GM21786 (cell line): Measurements from ENCODE around the gene ITPK1.

ENCODE experiments used
- ATAC-seq: cut with Tn5 transposase; IDR thresholded peaks from one replicate; pipeline ENCODE4 v1.9.1; 2021; ENCODE audit not compliant: unreplicated experiment

The ITPK1 gene

DNA sequence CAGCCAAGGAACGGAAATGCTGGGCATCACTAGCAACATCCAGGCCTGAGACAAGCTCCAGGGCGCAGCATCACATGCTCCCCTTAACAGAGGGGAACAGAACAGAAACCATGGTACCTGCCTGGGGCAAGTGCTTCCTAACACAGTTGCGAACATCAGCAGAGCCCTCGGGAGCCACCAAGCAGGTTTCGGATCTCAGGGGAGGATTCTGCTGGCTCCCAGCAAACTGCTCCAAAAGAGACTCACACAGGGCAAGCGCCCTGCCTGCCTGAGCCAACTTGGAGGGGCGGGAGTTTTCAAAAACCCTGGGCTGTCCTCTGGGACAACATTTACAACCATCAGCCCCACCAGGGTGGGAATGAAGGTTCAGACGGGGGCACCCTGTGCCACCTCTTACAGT, 173.1 kb downstream of the ITPK1 start:
- ATAC-seq, result no peak

DNA sequence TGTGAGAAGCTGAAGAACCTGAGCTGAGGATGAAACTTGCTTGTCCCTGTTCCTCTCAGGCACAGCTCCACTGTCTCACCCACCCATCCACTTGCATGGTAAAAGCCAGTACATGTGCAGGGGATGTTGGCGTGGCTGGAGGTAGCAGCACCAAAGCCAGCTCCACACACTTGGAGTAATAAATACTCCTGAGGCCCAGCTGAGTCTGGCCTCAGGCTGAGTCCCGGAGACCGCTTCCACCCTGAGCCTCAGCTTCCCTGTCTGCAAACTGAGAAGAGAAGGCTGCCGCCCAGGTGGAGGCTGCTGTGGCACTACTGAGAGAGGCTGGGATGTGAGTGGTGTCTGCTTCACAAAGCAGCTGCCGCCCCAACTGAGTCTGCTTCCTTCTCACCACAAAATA, 173.6 kb downstream of the ITPK1 start:
- no peak for ATAC-seq

DNA sequence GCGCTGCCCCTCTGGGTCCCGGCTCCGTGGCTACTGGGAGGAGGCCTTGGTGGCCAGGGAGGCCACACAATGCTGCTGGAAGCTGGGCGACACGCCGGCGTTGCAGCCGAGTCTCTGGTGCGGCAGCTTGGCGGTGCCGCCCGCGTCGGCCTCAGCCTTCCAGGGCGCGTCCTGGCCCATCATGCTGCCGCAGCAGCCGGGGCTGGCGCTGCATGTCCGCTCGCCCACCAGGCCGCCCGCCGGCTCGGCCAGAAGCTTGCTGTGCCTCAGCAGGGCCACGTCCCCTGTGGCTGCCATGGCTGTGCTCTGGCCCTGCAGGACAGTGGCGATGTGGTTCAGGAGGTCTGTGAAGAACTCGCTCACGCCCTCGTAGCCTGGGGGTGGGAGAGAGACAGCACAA, 174.2 kb downstream of the ITPK1 start:
- no peak for ATAC-seq

DNA sequence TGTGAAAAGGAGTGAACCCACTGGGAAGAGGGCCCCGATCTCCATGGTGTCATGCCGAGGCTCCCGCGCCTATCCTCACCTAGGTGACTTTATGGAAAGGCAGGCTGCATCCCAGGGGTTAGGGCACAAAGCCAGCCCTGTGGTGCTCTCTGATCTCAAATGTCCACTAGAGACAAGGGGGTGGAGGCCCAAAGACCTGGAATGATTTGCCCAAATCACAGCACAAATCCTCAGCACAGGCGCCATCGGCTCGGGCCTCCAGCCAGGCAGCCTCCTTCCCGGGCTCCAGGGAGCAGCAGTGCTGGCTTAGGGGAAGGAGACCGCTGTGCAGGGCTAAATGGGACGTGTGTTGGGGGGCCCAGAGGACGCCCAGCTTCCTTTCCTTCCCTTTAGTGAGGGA, 175.2 kb downstream of the ITPK1 start:
- ATAC-seq, result no peak

DNA sequence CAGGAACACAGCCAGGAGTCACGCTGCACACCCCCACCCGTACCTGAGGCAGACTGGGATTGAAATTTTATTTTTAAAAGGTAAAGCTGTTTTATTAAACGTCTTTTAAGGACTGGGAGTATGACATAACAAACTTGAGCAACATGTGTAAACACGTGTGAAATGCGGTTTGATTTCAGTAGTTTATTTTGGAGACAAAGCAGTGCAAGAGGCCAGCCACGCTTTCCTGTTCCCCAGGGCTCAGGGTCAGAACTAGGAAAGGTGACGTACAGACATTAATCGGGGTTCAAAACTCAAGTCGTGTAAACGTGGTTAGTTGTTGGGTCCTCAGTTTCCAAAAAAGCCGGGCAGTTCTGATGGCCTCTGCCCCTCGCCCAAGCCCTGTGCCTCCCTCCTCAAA, 176.0 kb downstream of the ITPK1 start:
- no peak for ATAC-seq

DNA sequence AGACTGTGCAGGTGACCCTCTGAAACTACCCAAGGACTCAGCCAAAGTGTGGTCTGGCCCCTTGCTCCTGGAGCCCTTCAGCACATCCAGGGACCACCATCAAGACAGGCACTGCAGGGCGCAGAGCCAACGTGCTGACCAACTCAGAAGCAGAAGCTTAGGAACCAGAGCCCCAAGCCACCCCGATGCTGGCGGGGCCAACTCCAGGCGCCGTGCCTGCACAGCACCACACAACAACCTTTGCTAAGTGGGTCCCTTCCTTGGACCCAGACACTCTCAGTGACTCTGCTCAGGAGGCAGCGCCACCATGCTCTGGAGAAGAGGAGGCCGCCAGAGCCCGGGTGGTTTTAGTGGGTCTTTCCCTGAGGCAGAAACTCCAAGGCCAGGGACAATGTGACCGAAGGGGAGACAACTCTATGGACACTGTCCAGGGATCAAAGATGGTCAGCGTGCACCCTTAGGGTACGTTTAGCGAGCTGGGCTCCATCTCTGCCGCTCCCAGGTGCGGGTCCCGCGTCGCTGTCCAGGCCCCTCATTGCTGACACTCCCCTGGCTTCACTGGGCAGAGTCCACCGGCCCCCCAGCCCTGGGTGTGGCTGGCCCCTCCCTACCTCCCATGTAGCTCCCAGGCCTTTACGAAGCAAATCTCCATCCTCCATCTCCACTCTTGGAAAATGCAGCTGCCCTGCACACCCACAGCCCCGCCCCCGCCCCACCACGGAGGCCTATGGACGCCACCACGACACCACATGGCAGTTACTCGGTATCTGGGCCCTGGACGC, 176.6 kb downstream of the ITPK1 start:
- ATAC-seq, result no peak

DNA sequence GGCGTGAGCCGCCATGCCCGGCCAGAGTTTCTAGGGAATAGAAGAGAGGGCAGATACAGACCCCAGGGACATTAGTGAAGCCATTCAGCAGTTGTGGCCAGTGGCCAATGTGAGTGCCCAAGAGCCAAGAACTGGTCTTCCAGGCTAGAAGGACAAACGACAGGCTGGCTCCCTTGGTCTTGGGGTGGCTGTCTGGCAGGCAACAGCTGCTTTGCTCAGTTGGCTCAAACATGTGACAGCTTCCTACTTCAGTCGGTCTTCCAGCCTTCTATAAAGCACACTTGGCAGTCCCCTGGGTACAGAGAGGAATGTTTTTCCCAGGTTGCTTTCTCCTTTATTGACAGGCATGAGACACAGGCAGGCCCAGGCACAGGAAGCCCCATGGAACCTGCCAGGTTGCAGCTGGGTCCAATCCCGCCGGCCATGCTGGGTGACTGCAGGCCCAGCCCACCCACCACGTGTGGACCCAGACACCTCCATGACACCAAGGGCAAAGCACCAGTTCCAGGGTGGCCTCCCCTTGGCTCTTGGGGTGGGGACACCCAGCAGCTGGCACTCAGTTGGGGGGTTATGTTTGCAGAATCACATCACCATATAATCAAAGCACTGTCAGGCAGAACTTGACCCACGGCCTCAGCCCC, 177.4 kb downstream of the ITPK1 start:
- no peak for ATAC-seq

DNA sequence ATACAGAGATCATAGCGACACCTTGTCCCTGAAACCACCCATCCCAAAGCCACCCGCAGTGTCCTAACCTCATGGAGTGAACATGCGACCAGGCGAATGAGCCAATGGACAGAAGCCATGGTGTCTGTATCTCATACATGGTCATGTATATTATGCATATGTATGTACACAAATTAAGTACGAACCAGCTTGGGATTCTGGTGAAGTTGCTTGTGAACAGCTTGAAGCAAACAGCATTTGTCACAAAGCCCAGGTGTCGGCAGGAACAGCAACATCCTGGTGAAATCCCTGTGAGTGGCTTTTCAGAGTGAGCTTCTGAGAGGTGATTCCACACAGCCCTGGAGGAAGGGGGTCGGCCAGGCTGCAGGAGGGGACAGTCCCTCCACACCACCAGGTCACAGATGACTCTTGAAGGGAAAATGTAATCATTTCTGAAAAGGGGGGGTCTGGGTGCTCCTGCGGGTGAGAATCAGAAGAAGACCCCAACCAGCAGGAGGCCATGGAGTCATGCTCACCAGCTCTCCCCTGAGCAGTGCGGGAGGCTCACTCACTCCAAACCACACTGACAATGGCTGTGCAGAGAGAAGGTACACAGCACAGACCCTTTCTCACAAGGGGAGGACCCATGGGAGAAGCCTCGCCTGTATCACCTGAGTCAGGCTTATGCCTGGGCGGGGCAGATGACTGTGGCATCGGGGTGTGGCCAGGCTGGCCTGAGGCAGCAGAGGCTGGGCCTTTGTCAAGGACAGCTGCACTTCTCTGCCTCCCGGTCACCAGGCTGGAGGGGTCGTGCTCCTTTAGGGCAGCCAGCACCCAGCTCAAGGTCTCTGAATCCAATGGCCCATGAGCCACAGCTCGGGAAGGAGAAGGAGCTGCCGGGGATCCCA, 178.4 kb downstream of the ITPK1 start:
- no peak for ATAC-seq

DNA sequence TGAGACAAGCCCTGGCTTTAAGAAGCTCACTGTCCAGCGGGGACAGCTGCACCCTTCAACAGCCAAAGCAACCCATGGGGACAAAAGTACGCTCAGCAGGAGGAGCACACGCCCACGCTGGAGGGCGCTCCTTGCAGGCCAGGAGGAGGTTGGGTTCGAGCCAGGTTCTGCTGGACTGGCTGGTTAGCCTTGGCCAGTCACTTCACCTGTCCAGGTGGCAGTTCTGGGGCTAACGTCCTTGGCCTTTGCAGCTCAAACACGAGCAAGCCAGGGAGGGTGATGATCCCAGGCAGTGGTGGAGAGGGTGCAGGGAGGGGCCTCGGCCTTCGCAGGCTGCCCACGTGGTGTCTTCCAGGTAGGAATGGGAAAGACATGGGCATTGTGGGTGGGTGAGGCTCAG, 179.6 kb downstream of the ITPK1 start:
- no peak for ATAC-seq

DNA sequence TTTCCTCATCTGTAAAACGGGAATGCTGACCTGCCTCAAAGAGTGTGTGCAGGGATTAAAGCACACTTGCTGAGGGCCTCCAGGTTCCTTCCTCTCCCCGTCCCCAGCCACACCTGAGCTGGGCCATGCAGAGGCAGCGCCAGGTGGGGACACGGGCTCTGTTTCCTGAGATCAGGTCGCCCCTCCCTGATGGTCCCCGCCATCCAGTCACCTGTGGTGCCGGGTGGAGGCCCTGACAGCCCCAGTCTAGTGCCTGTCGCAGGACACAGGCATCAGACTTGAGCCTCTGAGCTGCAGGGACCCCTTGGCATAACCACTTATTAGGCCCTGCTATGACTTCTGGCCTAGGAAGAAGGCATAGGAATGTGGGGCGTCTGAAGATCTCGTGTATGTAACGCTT, 180.3 kb downstream of the ITPK1 start:
- ATAC-seq, result no peak

DNA sequence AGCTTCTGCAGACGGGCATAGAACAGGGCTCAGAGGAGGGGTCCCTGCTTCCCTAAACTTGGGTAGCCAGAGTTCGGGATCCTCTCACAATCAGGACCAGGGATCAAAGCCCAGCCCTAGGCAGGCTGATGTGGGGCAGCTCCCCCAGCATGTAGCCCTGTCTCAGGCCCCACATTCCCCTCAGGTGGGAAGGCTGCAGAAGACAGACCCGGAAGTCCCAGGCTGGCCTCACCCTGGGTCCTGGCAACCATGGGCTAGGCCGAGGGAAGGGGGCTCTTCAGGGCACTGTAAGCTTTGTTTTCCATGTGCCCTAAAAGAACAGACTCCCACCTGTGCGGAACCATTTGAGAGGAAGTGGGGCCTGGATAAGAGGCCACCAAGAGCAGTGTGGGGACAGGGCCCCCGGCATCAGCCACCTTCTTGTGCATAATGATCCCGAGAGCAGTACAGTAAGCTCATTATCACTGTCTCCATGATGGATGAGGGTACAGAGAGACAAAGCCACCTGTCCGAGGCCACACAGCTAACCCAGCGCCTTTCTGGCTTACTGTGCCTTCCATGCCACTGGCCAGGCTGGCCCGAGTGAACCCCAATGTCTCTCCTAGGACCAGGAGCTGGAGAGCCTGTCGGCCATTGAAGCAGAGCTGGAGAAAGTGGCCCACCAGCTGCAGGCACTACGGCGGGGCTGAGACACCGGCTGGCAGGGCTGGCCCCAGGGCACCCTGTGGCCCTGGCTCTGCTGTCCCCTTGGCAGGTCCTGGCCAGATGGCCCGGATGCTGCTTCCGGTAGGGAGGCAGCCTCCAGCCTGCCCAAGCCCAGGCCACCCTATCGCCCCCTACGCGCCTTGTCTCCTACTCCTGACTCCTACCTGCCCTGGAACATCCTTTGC, 181.3 kb downstream of the ITPK1 start:
- no peak for ATAC-seq

DNA sequence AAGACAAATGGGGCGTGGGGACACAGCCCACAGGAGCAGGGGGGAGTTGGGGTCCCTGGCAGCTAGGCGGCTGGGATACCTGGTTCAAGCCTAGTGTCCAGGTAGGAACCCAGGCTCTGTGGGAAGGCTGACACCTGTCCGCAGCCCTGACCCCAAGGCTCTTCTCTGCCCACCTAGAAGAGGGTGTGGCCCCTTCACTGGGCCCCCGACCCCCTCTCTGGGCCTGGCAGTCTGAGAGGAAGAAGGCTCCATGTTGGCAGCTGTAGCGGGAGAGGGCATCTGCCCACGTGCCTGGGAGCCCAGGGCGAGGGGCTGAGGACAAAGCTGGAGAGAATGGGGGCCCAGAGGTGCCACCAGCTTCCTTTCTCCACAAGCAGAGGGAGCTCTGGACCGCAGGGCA, 182.2 kb downstream of the ITPK1 start:
- no peak for ATAC-seq

DNA sequence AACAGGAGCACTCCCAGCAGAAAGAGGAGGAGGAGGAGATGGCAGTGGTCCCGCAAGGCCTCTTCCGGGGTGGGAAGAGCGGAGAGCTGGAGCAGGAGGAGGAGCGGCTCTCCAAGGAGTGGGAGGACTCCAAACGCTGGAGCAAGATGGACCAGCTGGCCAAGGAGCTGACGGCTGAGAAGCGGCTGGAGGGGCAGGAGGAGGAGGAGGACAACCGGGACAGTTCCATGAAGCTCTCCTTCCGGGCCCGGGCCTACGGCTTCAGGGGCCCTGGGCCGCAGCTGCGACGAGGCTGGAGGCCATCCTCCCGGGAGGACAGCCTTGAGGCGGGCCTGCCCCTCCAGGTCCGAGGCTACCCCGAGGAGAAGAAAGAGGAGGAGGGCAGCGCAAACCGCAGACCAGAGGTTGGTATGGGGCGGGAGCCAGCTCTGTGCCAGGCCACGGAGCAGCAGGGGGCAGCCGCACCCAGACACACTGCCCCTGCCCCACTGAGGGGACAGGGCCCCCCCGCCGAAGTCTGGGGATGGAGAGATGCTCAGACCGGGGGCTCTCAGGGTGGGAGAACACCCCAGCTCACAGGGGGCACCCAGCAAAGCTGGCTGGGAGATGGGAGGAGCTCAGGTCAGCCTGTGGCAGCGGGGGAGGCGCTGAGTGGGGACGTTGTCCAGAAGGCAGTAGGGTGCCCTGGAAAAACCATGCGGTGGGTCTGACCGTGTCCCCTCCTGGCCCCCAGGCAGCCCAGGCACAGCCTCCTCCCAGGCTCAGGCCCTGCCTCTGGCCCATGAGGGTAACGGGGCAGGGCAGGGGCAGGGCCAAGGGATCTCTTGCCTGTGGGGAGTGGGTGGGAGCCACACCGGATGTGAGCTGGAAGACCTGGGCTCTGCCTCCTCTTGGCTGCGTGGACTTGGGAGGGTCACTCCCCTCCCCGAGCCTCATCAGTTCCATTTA, 183.0 kb downstream of the ITPK1 start:
- no peak for ATAC-seq

DNA sequence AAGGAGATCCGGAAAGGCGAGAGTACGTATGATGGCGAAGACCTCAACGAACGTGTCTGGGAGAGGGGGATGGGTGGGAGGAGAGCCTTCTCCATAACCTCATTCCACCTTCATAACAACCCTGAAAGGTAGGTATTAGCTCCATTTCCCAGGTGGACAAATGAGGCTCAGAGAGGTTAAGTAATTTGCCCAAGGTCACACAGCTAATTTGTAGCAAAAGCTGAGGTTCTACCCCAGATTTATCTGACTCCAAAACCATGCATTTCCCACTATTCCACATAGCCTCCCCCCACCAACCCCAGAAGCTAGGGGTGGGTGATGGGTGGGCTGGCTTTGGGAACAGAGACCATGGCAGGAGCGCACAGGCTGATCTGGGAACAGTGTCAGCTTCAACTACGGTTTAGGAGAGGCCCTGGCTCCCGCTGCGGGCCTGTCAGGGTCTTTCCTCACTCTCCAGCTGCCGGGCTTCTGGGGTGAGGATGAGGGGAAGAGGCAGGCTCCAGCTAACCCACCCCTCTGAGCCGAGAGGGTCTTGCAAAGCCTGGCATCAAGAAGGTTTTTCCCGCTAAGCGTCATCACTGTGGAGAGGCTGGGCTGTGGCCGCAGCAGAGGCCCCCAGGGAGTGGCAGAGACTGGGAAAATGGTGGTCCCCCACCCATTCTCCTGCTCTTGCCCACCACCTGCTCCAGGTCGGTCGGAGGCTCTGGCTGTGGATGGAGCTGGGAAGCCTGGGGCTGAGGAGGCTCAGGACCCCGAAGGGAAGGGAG, 183.9 kb downstream of the ITPK1 start:
- no peak for ATAC-seq

DNA sequence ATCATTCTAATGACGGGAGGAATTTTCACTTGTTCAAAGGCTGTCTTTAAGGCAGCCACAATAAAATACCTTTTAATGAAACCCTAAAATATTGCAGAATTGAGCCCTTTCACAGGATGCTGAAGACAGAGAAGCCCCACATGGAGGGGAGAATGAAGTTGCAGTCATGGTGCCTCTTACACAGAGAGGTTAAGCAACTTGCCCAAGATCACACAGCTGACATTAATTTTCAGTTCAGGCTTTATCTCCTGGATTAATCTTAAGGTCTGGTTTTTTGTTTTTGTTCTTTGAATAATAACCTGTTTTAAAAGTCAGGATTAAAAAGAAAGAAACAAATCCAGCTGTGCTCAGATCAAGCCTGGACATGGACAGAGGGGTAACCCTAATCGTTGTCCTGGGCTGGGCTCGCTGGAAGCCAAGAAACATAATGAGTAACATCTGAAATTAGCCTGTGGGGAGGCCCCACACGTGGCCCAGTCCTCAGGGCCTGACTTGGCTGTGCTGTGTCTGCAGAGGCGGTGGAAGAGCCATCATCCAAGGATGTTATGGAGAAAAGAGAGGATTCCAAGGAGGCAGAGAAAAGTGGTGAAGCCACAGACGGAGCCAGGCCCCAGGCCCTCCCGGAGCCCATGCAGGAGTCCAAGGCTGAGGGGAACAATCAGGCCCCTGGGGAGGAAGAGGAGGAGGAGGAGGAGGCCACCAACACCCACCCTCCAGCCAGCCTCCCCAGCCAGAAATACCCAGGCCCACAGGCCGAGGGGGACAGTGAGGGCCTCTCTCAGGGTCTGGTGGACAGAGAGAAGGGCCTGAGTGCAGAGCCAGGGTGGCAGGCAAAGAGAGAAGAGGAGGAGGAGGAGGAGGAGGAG, 184.8 kb downstream of the ITPK1 start:
- no peak for ATAC-seq

DNA sequence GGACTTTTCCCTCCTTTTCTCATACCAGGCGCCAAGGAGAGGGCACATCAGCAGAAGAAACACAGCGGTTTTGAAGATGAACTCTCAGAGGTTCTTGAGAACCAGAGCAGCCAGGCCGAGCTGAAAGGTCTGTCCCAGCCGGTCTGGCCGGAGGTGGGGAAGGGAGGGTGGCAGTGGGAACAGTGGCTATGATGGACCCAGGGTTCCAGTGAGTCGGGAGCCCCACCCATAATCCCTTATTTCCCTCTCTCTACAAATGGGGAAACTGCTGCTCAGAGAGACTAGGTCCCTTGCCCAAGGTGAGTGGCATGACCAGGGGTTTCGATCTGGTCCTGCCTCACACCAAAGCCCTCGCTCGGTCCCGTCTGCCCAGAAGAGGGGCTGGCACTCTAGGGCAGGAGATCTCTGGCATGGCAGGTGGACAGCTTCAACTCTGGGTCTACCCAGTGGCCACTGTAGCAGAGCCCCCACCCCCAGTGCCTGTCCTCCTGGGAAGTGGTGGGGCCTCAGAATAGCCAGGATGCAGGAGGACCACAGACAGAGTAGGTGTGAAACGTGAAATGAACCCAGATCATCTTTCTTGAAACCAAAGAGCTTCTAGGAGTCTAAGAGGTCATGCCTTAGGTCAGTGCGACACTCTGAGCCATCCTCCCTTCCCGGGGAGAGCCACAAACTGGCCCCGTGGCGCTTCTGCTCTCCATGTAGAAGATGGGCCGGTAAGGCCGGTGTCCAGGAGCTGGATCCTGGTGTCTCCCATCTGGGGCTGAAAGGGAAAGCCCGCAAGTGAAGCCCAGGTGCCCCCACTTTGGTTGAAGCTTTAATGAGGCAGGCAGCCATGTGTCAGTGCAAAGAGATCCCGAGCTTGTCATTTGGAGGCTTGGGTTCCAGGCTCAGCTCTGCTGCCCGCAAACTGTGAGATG, 185.8 kb downstream of the ITPK1 start:
- ATAC-seq, result no peak
